Bronchial epithelial cell (primary cell): ENCODE measurements around the gene PTPRC. TPM values are rescaled to one million over a fixed set of nuclear protein-coding genes. Genes with fewer than 3 reads are reported as not detected.

Experiments used
- DNase-seq: peaks from one replicate; pipeline ENCODE4 v3.0.0-alpha.2; 2010; ENCODE audit warnings: low read depth
- FAIRE-seq: peaks from 2 replicates; lab custom pipeline; 2011; peaks lifted over from hg19 to GRCh38; lab: Jason Lieb, UNC
- H3K27me3 ChIP-seq: 2 replicates; pipeline ENCODE4 v1.5.1; 2011; ENCODE audit warnings: low read length; ENCODE audit not compliant: control insufficient read depth, insufficient read depth
- H3K36me3 ChIP-seq: 2 replicates; pipeline ENCODE4 v1.5.1; 2011; ENCODE audit warnings: low read length; ENCODE audit not compliant: control insufficient read depth, insufficient read depth
- H3K4me3 ChIP-seq: 2 replicates; pipeline ENCODE4 v1.5.1; 2011; ENCODE audit warnings: mild to moderate bottlenecking, low read depth, low read length, control low read depth
- CTCF ChIP-seq: IDR thresholded peaks from 2 replicates; pipeline ENCODE4 v1.5.1; 2011; ENCODE audit warnings: mild to moderate bottlenecking, moderate library complexity, low read length, control low read depth, inconsistent platforms; ENCODE audit not compliant: insufficient read depth, severe bottlenecking
- total RNA-seq: library from RNA; depleted of rRNA; stranded (reverse); fragments of >200 nt; gene quantifications from 2 replicates; pipeline ENCODE4 v1.2.1, GENCODE V29; 2014

The PTPRC gene
- total RNA-seq, 1 donor from 2014 or later: not detected

GRCh38 chr1:198771563-198772153 lies 132.8 kb downstream of the PTPRC start:
- peak; percentile 39 for DNase-seq
- peak; percentile 29 for TF ChIP-seq CTCF
- no peaks in the 10 kb centered on the region for H3K36me3 ChIP-seq
- no peak for FAIRE-seq
- H3K27me3 ChIP-seq: no peaks in the 10 kb centered on the region
- no peak overlapping the region for H3K4me3 ChIP-seq

- H3K36me3 ChIP-seq: no peaks in the 10 kb centered on the region
- DNase-seq (no peak), FAIRE-seq (no peak)
- no peaks in the 10 kb centered on the region for H3K27me3 ChIP-seq
- no peak for TF ChIP-seq CTCF
- H3K4me3 ChIP-seq: no peak overlapping the region
Observed at GRCh38 chr1:198772626-198773025, 133.8 kb downstream of the PTPRC start.

- no peak for DNase-seq
- Histone ChIP-seq H3K36me3 (no peaks in the 10 kb centered on the region), H3K4me3 (no peak overlapping the region), H3K27me3 (no peaks in the 10 kb centered on the region)
- TF ChIP-seq CTCF: no peak
- no peak for FAIRE-seq
Observed at GRCh38 chr1:198773030-198773429, 134.2 kb downstream of the PTPRC start.

- H3K27me3 ChIP-seq: no peaks in the 10 kb centered on the region
- FAIRE-seq: no peak
- no peak for DNase-seq
- no peak for TF ChIP-seq CTCF
- H3K4me3 ChIP-seq: no peak overlapping the region
- no peaks in the 10 kb centered on the region for H3K36me3 ChIP-seq
Observed at GRCh38 chr1:198773523-198773922, 134.7 kb downstream of the PTPRC start.

GRCh38 chr1:198774421-198774820 lies 135.6 kb downstream of the PTPRC start:
- DNase-seq: no peak

More at GRCh38 chr1:198774421-198774820, 135.6 kb downstream of the PTPRC start:
- no peak for FAIRE-seq
- H3K36me3 ChIP-seq: no peaks in the 10 kb centered on the region
- H3K27me3 ChIP-seq: no peaks in the 10 kb centered on the region
- TF ChIP-seq CTCF: no peak
- H3K4me3 ChIP-seq: no peak overlapping the region
